ENCODE results near the gene SLU7.

The SLU7 gene

GRCh38 chr5:160354666-160355065, 64.2 kb downstream of the SLU7 start:
- no peak for DNase-seq
- in situ Hi-C loops (cut with HindIII; ENCODE audit: low pct_ligation_motif_present, low pct_unique_long_range_greater_than_20kb, low sequenced_read_pairs) = no loop called here

- no peak for DNase-seq
- in situ Hi-C loops (cut with HindIII; ENCODE audit: low pct_ligation_motif_present, low pct_unique_long_range_greater_than_20kb, low sequenced_read_pairs) = no loop called here
Measured at GRCh38 chr5:160353379-160353778, 65.5 kb downstream of the SLU7 start.

- no peak for DNase-seq
- in situ Hi-C loops (cut with HindIII; ENCODE audit: low pct_ligation_motif_present, low pct_unique_long_range_greater_than_20kb, low sequenced_read_pairs) = no loop called here
Measured at GRCh38 chr5:160352308-160352707, 66.6 kb downstream of the SLU7 start.

Measured in ACHN (cell line).